GM21786 (cell line): ENCODE measurements around the gene TMEM184A.

ENCODE experiments used
- ATAC-seq: cut with Tn5 transposase; IDR thresholded peaks from one replicate; pipeline ENCODE4 v1.9.1; 2021; ENCODE audit not compliant: unreplicated experiment

The TMEM184A gene

GRCh38 chr7:1505731-1506550, 50.1 kb downstream of the TMEM184A start:
- ATAC-seq: no peak

- peak; percentile 74 for ATAC-seq
These were observed 51.9 kb downstream of the TMEM184A start, which contains the start of gene INTS1 for GRCh38 chr7:1503816-1504775. TSS of gene INTS1 (minus strand) at chr7:1504389. CDS start at chr7:1503960, 429 bp downstream.

GRCh38 chr7:1503390-1503789, 52.6 kb downstream of the TMEM184A start:
- no peak for ATAC-seq

GRCh38 chr7:1502845-1503244, 53.2 kb downstream of the TMEM184A start:
- ATAC-seq: no peak

- ATAC-seq: no peak
These were observed 54.3 kb downstream of the TMEM184A start for GRCh38 chr7:1501487-1502270.

GRCh38 chr7:1500064-1500807, 55.8 kb downstream of the TMEM184A start:
- ATAC-seq: no peak

- ATAC-seq: no peak
These were observed 56.5 kb downstream of the TMEM184A start for GRCh38 chr7:1499367-1500029.

- ATAC-seq: no peak
These were observed 57.4 kb downstream of the TMEM184A start for GRCh38 chr7:1498370-1499305.

GRCh38 chr7:1497293-1497927, 58.6 kb downstream of the TMEM184A start:
- no peak for ATAC-seq

GRCh38 chr7:1496531-1497292, 59.3 kb downstream of the TMEM184A start:
- ATAC-seq: no peak

- no peak for ATAC-seq
These were observed 60.3 kb downstream of the TMEM184A start for GRCh38 chr7:1495564-1496242.

GRCh38 chr7:1494866-1495563, 61.0 kb downstream of the TMEM184A start:
- ATAC-seq: no peak

- ATAC-seq: no peak
These were observed 61.6 kb downstream of the TMEM184A start for GRCh38 chr7:1494447-1494846.

GRCh38 chr7:1493571-1493970, 62.4 kb downstream of the TMEM184A start:
- ATAC-seq: no peak

- no peak for ATAC-seq
These were observed 62.9 kb downstream of the TMEM184A start for GRCh38 chr7:1493129-1493528.

GRCh38 chr7:1492640-1493039, 63.4 kb downstream of the TMEM184A start:
- ATAC-seq: no peak
